SK-N-SH (cell line): ENCODE data around the gene PWP2. TPM values are rescaled to one million over a fixed set of nuclear protein-coding genes. Genes with fewer than 3 reads are reported as not detected.

ENCODE experiments used
- CTCF ChIA-PET: fragments of 300-600, 350-600 bp; formaldehyde crosslinking; extraction: SDS; loops from one replicate; lab custom pipeline; 2021; lab: Yijun Ruan, JAX
- POLR2A ChIA-PET: fragments of 350-600 bp; sonication (Branson Sonifier 250); formaldehyde crosslinking; extraction: SDS; loops from one replicate; lab custom pipeline; 2020; ENCODE audit warnings: antibody characterized with exemption, inconsistent platforms; lab: Yijun Ruan, JAX
- DNase-seq: peaks from one replicate; pipeline ENCODE4 v3.0.0; 2012
- H2AFZ ChIP-seq: fragments of 200-600 bp; sonication (generic); 2 replicates; pipeline ENCODE4 v1.8.1; 2016; ENCODE audit warnings: antibody characterized with exemption, mild to moderate bottlenecking, low read depth
- H3F3A ChIP-seq: fragments of 200-600 bp; sonication (generic); replicated peaks from 2 replicates; pipeline ENCODE3; 2016; ENCODE audit warnings: antibody characterized with exemption, mild to moderate bottlenecking; ENCODE audit not compliant: insufficient read depth
- H3K27ac ChIP-seq, 2 experiments: fragments of 200-500 bp in 1 of 2; fragments of 200-600 bp in 1 of 2; sonication (Bioruptor generic) in 1 of 2; sonication (generic), shearing (Covaris generic) in 1 of 2; 2 replicates each; pipeline versions ENCODE4 v1.5.1 to v1.6.1; 2014 to 2016; ENCODE audit warnings: low read depth in 2 of 2, inconsistent platforms in 1 of 2, low read length in 1 of 2, mild to moderate bottlenecking in 1 of 2, mixed read lengths in 1 of 2
- H3K27me3 ChIP-seq: fragments of 200-600 bp; sonication (generic), shearing (Covaris generic); 2 replicates; pipeline ENCODE4 v1.6.1; 2016; ENCODE audit warnings: mixed run types; ENCODE audit not compliant: insufficient read depth
- H3K36me3 ChIP-seq, 2 experiments: fragments of 200-500 bp in 1 of 2; fragments of 200-600 bp in 1 of 2; sonication (Bioruptor generic) in 1 of 2; sonication (generic) in 1 of 2; replicated peaks in 1 of 2; 2 replicates each; pipeline versions ENCODE3 to v1.5.1; 2014 to 2016; ENCODE audit warnings: low read length in 1 of 2, mild to moderate bottlenecking in 1 of 2; ENCODE audit not compliant: insufficient read depth in 2 of 2, control insufficient read depth in 1 of 2
- H3K4me1 ChIP-seq, 2 experiments: fragments of 200-500 bp in 1 of 2; fragments of 200-600 bp in 1 of 2; sonication (Bioruptor generic) in 1 of 2; sonication (generic), shearing (Covaris generic) in 1 of 2; 2 replicates each; pipeline versions ENCODE4 v1.5.1 to v1.6.1; 2014 to 2016; ENCODE audit warnings: low read depth in 1 of 2, low read length in 1 of 2, mixed run types in 1 of 2; ENCODE audit not compliant: insufficient read depth in 2 of 2, control insufficient read depth in 1 of 2
- H3K4me2 ChIP-seq: fragments of 200-600 bp; sonication (generic), shearing (Covaris generic); 2 replicates; pipeline ENCODE4 v1.6.1; 2017; ENCODE audit warnings: mixed run types
- H3K4me3 ChIP-seq, 2 experiments: fragments of 200-500 bp in 1 of 2; fragments of 200-600 bp in 1 of 2; sonication (Bioruptor generic) in 1 of 2; sonication (generic), shearing (Covaris generic) in 1 of 2; 2 replicates each; pipeline versions ENCODE4 v1.5.1 to v1.8.1; 2014 to 2016; ENCODE audit warnings: low read depth in 2 of 2, inconsistent platforms in 1 of 2, low read length in 1 of 2, mild to moderate bottlenecking in 1 of 2, mixed read lengths in 1 of 2, moderate library complexity in 1 of 2
- H3K79me2 ChIP-seq: fragments of 200-600 bp; sonication (generic); 2 replicates; pipeline ENCODE4 v1.8.1; 2017; ENCODE audit warnings: mild to moderate bottlenecking; ENCODE audit not compliant: insufficient read depth
- H3K9ac ChIP-seq: fragments of 200-600 bp; sonication (generic); 2 replicates; pipeline ENCODE4 v1.6.1; 2017; ENCODE audit warnings: mixed run types
- H3K9me2 ChIP-seq: fragments of 200-600 bp; sonication (generic); 2 replicates; pipeline ENCODE4 v1.6.1; 2017; ENCODE audit warnings: mixed run types
- H3K9me3 ChIP-seq: fragments of 200-600 bp; sonication (generic); 2 replicates; pipeline ENCODE4 v1.6.1; 2017; ENCODE audit warnings: mixed run types, mild to moderate bottlenecking, moderate library complexity
- H4K20me1 ChIP-seq: fragments of 200-600 bp; sonication (generic); 2 replicates; pipeline ENCODE4 v1.6.1; 2017; ENCODE audit warnings: mild to moderate bottlenecking, mixed run types; ENCODE audit not compliant: insufficient read depth
- CHD2 ChIP-seq: fragments of 150-350 bp; IDR thresholded peaks from 2 replicates; pipeline ENCODE4 v1.6.1; 2018; ENCODE audit warnings: low read length; ENCODE audit not compliant: partially characterized antibody
- FOXJ3 ChIP-seq: sonication (generic); formaldehyde crosslinking; IDR thresholded peaks from 2 replicates; pipeline ENCODE4 v1.5.1; 2020; ENCODE audit warnings: mild to moderate bottlenecking, missing genetic modification reagents
- FOXM1 ChIP-seq: IDR thresholded peaks from 2 replicates; pipeline ENCODE4 v1.4.0; 2012; ENCODE audit warnings: low read depth, mild to moderate bottlenecking
- GABPA ChIP-seq: IDR thresholded peaks from 2 replicates; pipeline ENCODE4 v1.4.0; 2012; ENCODE audit warnings: low read depth, mild to moderate bottlenecking
- GATA2 ChIP-seq: sonication (generic); formaldehyde crosslinking; IDR thresholded peaks from 2 replicates; pipeline ENCODE4 v1.5.0; 2020; ENCODE audit warnings: mild to moderate bottlenecking, missing genetic modification reagents
- IRF3 ChIP-seq: fragments of 150-350 bp; IDR thresholded peaks from 2 replicates; pipeline ENCODE4 v1.6.1; 2016; ENCODE audit warnings: mild to moderate bottlenecking, low read depth, low read length
- JUND ChIP-seq: IDR thresholded peaks from 2 replicates; pipeline ENCODE4 v1.4.0; 2012
- MAX ChIP-seq: IDR thresholded peaks from 2 replicates; pipeline ENCODE4 v1.4.0; 2012; ENCODE audit warnings: low read depth
- MEF2A ChIP-seq: IDR thresholded peaks from 2 replicates; pipeline ENCODE4 v1.4.0; 2012; ENCODE audit warnings: low read depth, borderline replicate concordance
- MXI1 ChIP-seq: IDR thresholded peaks from 2 replicates; pipeline ENCODE4 v1.6.1; 2012; ENCODE audit warnings: mild to moderate bottlenecking, low read depth, low read length, improper control_type of control experiment
- NFIC ChIP-seq: IDR thresholded peaks from 2 replicates; pipeline ENCODE4 v1.4.0; 2012; ENCODE audit warnings: borderline replicate concordance
- NRF1 ChIP-seq: IDR thresholded peaks from 2 replicates; pipeline ENCODE4 v1.6.1; 2012; ENCODE audit warnings: low read depth, mild to moderate bottlenecking, low read length
- PBX3 ChIP-seq: IDR thresholded peaks from 2 replicates; pipeline ENCODE4; 2012
- RAD21 ChIP-seq: IDR thresholded peaks from 2 replicates; pipeline ENCODE4 v1.6.1; 2012; ENCODE audit warnings: mild to moderate bottlenecking, low read length
- REST ChIP-seq: IDR thresholded peaks from 2 replicates; pipeline ENCODE4 v1.6.1; 2012; ENCODE audit warnings: mild to moderate bottlenecking, low read depth, low read length, moderate library complexity
- SIN3A ChIP-seq: IDR thresholded peaks from 2 replicates; pipeline ENCODE4 v1.6.1; 2012; ENCODE audit warnings: low read depth, mild to moderate bottlenecking, low read length, moderate library complexity, borderline replicate concordance
- USF1 ChIP-seq: IDR thresholded peaks from 2 replicates; pipeline ENCODE4 v1.4.0; 2012; ENCODE audit warnings: low read depth, borderline replicate concordance
- USF2 ChIP-seq: fragments of 150-350 bp; IDR thresholded peaks from 2 replicates; pipeline ENCODE4 v1.6.1; 2017; ENCODE audit warnings: antibody characterized with exemption, low read length, low read depth, borderline replicate concordance
- ZBTB33 ChIP-seq: IDR thresholded peaks from 2 replicates; pipeline ENCODE4 v1.4.0; 2012; ENCODE audit warnings: low read depth, borderline replicate concordance
- WGBS: methylation state at CpG from one replicate; pipeline ENCODE4 v1.1.6; 2017; ENCODE audit warnings: low lambda C conversion rate; 5-methylcytosine and 5-hydroxymethylcytosine counted together
- polyA plus RNA-seq, 3 experiments: library from polyadenylated mRNA; depleted of rRNA; stranded (reverse); fragments of >200 nt; gene quantifications; 2 replicates each; pipeline ENCODE4 v1.2.3, GENCODE V29; 2012

The PWP2 gene
- polyA plus RNA-seq, 1 of the 3 experiments (the other 2 are of a cell fraction), result 6.0 TPM

- TF ChIP-seq USF1, result no peak
- TF ChIP-seq JUND, result no peak
- TF ChIP-seq MAX, result no peak
- TF ChIP-seq, all 33 proteins: peak for 0
Measured at GRCh38 chr21:44093761-44094160, 13.4 kb upstream of the PWP2 start (continued).

GRCh38 chr21:44094832-44095231, 12.4 kb upstream of the PWP2 start:
- H3K9ac ChIP-seq, result no peak overlapping the region
- TF ChIP-seq PBX3 (no peak), FOXJ3 (no peak), IRF3 (no peak), CHD2 (no peak), RAD21 (no peak), USF1 (no peak), USF2 (no peak), ZBTB33 (no peak), FOXM1 (no peak), NFIC (no peak), MXI1 (no peak), REST (no peak), SIN3A (no peak), GABPA (no peak), GATA2 (no peak), MAX (no peak), NRF1 (no peak), MEF2A (no peak)
- H3K36me3 ChIP-seq, result peaks cover 27 to 33% of the 10 kb centered on the region in 2 experiments
- ChIA-PET POLR2A (no interaction called here), CTCF (no interaction called here)
- H2AFZ ChIP-seq, result no peak overlapping the region
- no peak overlapping the region for H3K4me2 ChIP-seq
- no peaks in the 10 kb centered on the region for H3K9me2 ChIP-seq
- WGBS, result 97% methylated on average over 1 of the region's 1 CpG
- no peak overlapping the region for H3K27ac ChIP-seq
- H3K9me3 ChIP-seq, result no peaks in the 10 kb centered on the region
- H3K79me2 ChIP-seq, result peaks cover 6% of the 10 kb centered on the region; the same call in 1 of the 2 replicates
- H4K20me1 ChIP-seq, result no peaks in the 10 kb centered on the region
- no peaks in the 10 kb centered on the region for H3K4me1 ChIP-seq
- peaks cover 6% of the 10 kb centered on the region for H3F3A ChIP-seq
- no peaks in the 10 kb centered on the region for H3K27me3 ChIP-seq
- no peak overlapping the region for H3K4me3 ChIP-seq
- no peak for DNase-seq
